Esophagus muscularis mucosa (tissue), 3 donors: ENCODE measurements around the gene GFY.

Source experiments
- POLR2A ChIP-seq: fragments of 450-650 bp; IDR thresholded peaks from one replicate; pipeline ENCODE4 v1.6.1; 2017; ENCODE audit warnings: antibody characterized with exemption, moderate library complexity, mild to moderate bottlenecking, low read depth
- POLR2AphosphoS5 ChIP-seq, 2 donors: sonication (generic); formaldehyde crosslinking; IDR thresholded peaks; one replicate each; pipeline ENCODE4 v1.6.1; 2017; ENCODE audit warnings: antibody characterized with exemption in 2 of 2
- TF ChIP-seq, protein P1 (sequence below), 3 experiments: fragments of 200-600 bp in 2 of 3; fragments of 450-650 bp in 1 of 3; sonication (generic) in 2 of 3; IDR thresholded peaks; one replicate each; pipeline ENCODE4 v1.5.1; 2017 to 2019; ENCODE audit warnings: antibody characterized with exemption in 3 of 3, mild to moderate bottlenecking in 2 of 3, moderate library complexity in 1 of 3

DNA sequence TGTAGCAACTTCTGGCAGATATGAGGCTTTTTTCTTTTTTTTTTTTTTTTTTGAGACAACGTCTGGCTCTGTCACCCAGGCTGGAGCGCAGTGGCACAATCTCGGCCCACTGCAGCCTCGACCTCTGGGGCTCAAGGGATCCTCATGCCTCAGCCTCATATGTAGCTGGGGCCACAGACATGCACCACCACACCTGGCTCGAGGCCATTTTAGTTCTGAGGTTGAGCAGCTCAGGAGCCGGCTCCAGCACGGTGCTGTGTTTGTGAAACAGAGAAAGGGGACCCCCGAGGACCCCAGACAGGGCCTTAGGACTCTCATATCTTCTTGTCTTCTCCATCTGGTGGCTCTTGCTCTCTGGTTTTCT, 45.4 kb downstream of the GFY start:
- TF ChIP-seq, protein P1, sequence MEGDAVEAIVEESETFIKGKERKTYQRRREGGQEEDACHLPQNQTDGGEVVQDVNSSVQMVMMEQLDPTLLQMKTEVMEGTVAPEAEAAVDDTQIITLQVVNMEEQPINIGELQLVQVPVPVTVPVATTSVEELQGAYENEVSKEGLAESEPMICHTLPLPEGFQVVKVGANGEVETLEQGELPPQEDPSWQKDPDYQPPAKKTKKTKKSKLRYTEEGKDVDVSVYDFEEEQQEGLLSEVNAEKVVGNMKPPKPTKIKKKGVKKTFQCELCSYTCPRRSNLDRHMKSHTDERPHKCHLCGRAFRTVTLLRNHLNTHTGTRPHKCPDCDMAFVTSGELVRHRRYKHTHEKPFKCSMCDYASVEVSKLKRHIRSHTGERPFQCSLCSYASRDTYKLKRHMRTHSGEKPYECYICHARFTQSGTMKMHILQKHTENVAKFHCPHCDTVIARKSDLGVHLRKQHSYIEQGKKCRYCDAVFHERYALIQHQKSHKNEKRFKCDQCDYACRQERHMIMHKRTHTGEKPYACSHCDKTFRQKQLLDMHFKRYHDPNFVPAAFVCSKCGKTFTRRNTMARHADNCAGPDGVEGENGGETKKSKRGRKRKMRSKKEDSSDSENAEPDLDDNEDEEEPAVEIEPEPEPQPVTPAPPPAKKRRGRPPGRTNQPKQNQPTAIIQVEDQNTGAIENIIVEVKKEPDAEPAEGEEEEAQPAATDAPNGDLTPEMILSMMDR (IDR thresholded peaks at IDR 0.05), result no peak
- no peak for TF ChIP-seq POLR2A
- TF ChIP-seq POLR2AphosphoS5 (IDR thresholded peaks at IDR 0.05), result no peak
